T-helper 1 cell treated with Interleukin-12 subunit alpha and Interleukin-12 subunit beta and Interleukin-4 antibody, amounts not matched to agents 30 μg/mL and 1 μg/mL, for 36 hours (primary cell): ENCODE data around the gene RHCE.
"Not testable (repeated sequence)": the region's sequence is repeated elsewhere in the genome, so short reads cannot be mapped to it uniquely, and the experiment has no call there.

ENCODE experiments used
- H3K27ac Mint-ChIP-seq: one replicate; pipeline ENCODE4 v1.8.0; 2021; ENCODE audit warnings: mild to moderate bottlenecking, mixed read lengths
- H3K27me3 Mint-ChIP-seq: one replicate; pipeline ENCODE4 v1.8.0; 2021; ENCODE audit warnings: low read depth, mixed read lengths
- H3K36me3 Mint-ChIP-seq: one replicate; pipeline ENCODE4 v1.8.0; 2021; ENCODE audit warnings: low read depth, mixed read lengths
- H3K4me1 Mint-ChIP-seq: one replicate; pipeline ENCODE4 v1.8.0; 2021; ENCODE audit warnings: low read depth, mixed read lengths
- H3K4me3 Mint-ChIP-seq: one replicate; pipeline ENCODE4 v1.8.0; 2021; ENCODE audit warnings: mild to moderate bottlenecking, moderate library complexity, mixed read lengths
- H3K9me3 Mint-ChIP-seq: one replicate; pipeline ENCODE4 v1.8.0; 2021; ENCODE audit warnings: mixed read lengths

The RHCE gene

GRCh38 chr1:25389721-25390120 lies 30.9 kb downstream of the RHCE start:
- not testable (repeated sequence) for H3K4me3 Mint-ChIP-seq, H3K27ac Mint-ChIP-seq, H3K4me1 Mint-ChIP-seq, H3K36me3 Mint-ChIP-seq, H3K9me3 Mint-ChIP-seq
- peaks cover 20% of the 10 kb centered on the region for H3K27me3 Mint-ChIP-seq

GRCh38 chr1:25388691-25389090 lies 31.9 kb downstream of the RHCE start:
- not testable (repeated sequence) for H3K9me3 Mint-ChIP-seq, H3K36me3 Mint-ChIP-seq, H3K4me3 Mint-ChIP-seq, H3K4me1 Mint-ChIP-seq, H3K27ac Mint-ChIP-seq
- H3K27me3 Mint-ChIP-seq, result peaks cover 15% of the 10 kb centered on the region

GRCh38 chr1:25387096-25387495 lies 33.5 kb downstream of the RHCE start:
- not testable (repeated sequence) for H3K4me3 Mint-ChIP-seq, H3K9me3 Mint-ChIP-seq, H3K4me1 Mint-ChIP-seq, H3K27ac Mint-ChIP-seq, H3K36me3 Mint-ChIP-seq
- peaks cover 21% of the 10 kb centered on the region for H3K27me3 Mint-ChIP-seq

- not testable (repeated sequence) for H3K36me3 Mint-ChIP-seq, H3K4me1 Mint-ChIP-seq, H3K4me3 Mint-ChIP-seq, H3K27ac Mint-ChIP-seq, H3K9me3 Mint-ChIP-seq
- H3K27me3 Mint-ChIP-seq, result peaks cover 15% of the 10 kb centered on the region
These were observed 36.8 kb downstream of the RHCE start for GRCh38 chr1:25383875-25384274.

GRCh38 chr1:25383090-25383489 lies 37.5 kb downstream of the RHCE start:
- H3K27ac Mint-ChIP-seq, H3K4me3 Mint-ChIP-seq, H3K36me3 Mint-ChIP-seq, H3K9me3 Mint-ChIP-seq, H3K4me1 Mint-ChIP-seq: not testable (repeated sequence)
- peaks cover 11% of the 10 kb centered on the region for H3K27me3 Mint-ChIP-seq

GRCh38 chr1:25382543-25382942 lies 38.1 kb downstream of the RHCE start:
- peaks cover 11% of the 10 kb centered on the region for H3K27me3 Mint-ChIP-seq
- H3K27ac Mint-ChIP-seq, H3K4me1 Mint-ChIP-seq, H3K4me3 Mint-ChIP-seq, H3K36me3 Mint-ChIP-seq, H3K9me3 Mint-ChIP-seq: not testable (repeated sequence)

- H3K27ac Mint-ChIP-seq, H3K27me3 Mint-ChIP-seq, H3K4me3 Mint-ChIP-seq, H3K36me3 Mint-ChIP-seq, H3K9me3 Mint-ChIP-seq, H3K4me1 Mint-ChIP-seq: not testable (repeated sequence)
These were observed 42.3 kb downstream of the RHCE start for GRCh38 chr1:25378367-25378766.

GRCh38 chr1:25371757-25372156 lies 48.9 kb downstream of the RHCE start:
- H3K27me3 Mint-ChIP-seq, H3K9me3 Mint-ChIP-seq, H3K4me1 Mint-ChIP-seq, H3K4me3 Mint-ChIP-seq, H3K36me3 Mint-ChIP-seq, H3K27ac Mint-ChIP-seq: not testable (repeated sequence)

- H3K27ac Mint-ChIP-seq, H3K27me3 Mint-ChIP-seq, H3K36me3 Mint-ChIP-seq, H3K9me3 Mint-ChIP-seq, H3K4me1 Mint-ChIP-seq, H3K4me3 Mint-ChIP-seq: not testable (repeated sequence)
These were observed 50.8 kb downstream of the RHCE start for GRCh38 chr1:25369691-25370271.

- Mint-ChIP-seq H3K9me3 (no peaks in the 10 kb centered on the region), H3K27ac (no peak overlapping the region), H3K4me1 (no peaks in the 10 kb centered on the region), H3K36me3 (no peaks in the 10 kb centered on the region), H3K4me3 (no peak overlapping the region), H3K27me3 (no peaks in the 10 kb centered on the region)
These were observed 51.4 kb downstream of the RHCE start for GRCh38 chr1:25369241-25369640.

- not testable (repeated sequence) for H3K27ac Mint-ChIP-seq, H3K4me3 Mint-ChIP-seq, H3K9me3 Mint-ChIP-seq, H3K27me3 Mint-ChIP-seq
- H3K4me1 Mint-ChIP-seq, result peaks cover 13% of the 10 kb centered on the region
- H3K36me3 Mint-ChIP-seq, result peaks cover 23% of the 10 kb centered on the region
These were observed 57.7 kb downstream of the RHCE start for GRCh38 chr1:25362634-25363559.

- no peak overlapping the region for H3K27ac Mint-ChIP-seq
- no peaks in the 10 kb centered on the region for H3K27me3 Mint-ChIP-seq
- no peak overlapping the region for H3K4me3 Mint-ChIP-seq
- H3K36me3 Mint-ChIP-seq, result peaks cover 29% of the 10 kb centered on the region
- no peaks in the 10 kb centered on the region for H3K9me3 Mint-ChIP-seq
- H3K4me1 Mint-ChIP-seq, result peaks cover 19% of the 10 kb centered on the region
These were observed 58.7 kb downstream of the RHCE start for GRCh38 chr1:25361901-25362300.

- peak overlapping the region; percentile 46 for H3K27ac Mint-ChIP-seq
- no peaks in the 10 kb centered on the region for H3K27me3 Mint-ChIP-seq
- peaks cover 35% of the 10 kb centered on the region for H3K36me3 Mint-ChIP-seq
- H3K9me3 Mint-ChIP-seq, result no peaks in the 10 kb centered on the region
- H3K4me3 Mint-ChIP-seq, result no peak overlapping the region
- H3K4me1 Mint-ChIP-seq, result peaks cover 26% of the 10 kb centered on the region
These were observed 59.7 kb downstream of the RHCE start for GRCh38 chr1:25360596-25361581.

- peaks cover 48% of the 10 kb centered on the region for H3K36me3 Mint-ChIP-seq
- no peaks in the 10 kb centered on the region for H3K9me3 Mint-ChIP-seq
- H3K4me1 Mint-ChIP-seq, result peaks cover 34% of the 10 kb centered on the region
- H3K27me3 Mint-ChIP-seq, result no peaks in the 10 kb centered on the region
- H3K4me3 Mint-ChIP-seq, result peak overlapping the region; percentile 29
- peak overlapping the region; percentile 60 for H3K27ac Mint-ChIP-seq
These were observed 63.8 kb downstream of the RHCE start for GRCh38 chr1:25356848-25357247.
